Measurements from ENCODE around the gene RALGPS1.

DNA sequence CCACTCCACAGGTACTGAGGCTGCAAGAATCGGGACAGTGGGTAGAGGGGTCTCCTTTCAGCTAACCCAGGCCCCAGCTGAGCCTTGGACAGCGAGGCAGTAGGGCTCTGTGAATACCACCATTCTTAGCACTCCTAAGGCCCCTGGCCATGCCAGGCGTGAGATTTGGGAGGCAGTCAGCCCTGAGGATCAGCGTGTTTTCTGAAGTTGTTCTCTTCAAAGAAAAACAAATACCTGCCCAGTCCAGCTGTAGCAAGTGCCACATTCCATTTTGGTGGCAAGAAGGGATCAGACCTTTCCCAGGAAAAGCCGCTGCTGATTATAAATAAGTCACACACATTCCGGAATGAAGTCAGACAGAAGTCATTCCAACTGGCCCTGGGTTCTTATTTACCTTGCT, 47.8 kb downstream of the RALGPS1 start:
- TF ChIP-seq, protein P1, sequence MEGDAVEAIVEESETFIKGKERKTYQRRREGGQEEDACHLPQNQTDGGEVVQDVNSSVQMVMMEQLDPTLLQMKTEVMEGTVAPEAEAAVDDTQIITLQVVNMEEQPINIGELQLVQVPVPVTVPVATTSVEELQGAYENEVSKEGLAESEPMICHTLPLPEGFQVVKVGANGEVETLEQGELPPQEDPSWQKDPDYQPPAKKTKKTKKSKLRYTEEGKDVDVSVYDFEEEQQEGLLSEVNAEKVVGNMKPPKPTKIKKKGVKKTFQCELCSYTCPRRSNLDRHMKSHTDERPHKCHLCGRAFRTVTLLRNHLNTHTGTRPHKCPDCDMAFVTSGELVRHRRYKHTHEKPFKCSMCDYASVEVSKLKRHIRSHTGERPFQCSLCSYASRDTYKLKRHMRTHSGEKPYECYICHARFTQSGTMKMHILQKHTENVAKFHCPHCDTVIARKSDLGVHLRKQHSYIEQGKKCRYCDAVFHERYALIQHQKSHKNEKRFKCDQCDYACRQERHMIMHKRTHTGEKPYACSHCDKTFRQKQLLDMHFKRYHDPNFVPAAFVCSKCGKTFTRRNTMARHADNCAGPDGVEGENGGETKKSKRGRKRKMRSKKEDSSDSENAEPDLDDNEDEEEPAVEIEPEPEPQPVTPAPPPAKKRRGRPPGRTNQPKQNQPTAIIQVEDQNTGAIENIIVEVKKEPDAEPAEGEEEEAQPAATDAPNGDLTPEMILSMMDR (IDR thresholded peaks at IDR 0.05; ENCODE audit: low read depth, low read length): no peak
- no peak for TF ChIP-seq EZH2phosphoT487 (IDR thresholded peaks at IDR 0.05; ENCODE audit: low read depth)

All from OCI-LY3 (cell line).